Measurements from ENCODE around the gene AKTIP. TPM values are rescaled to one million over a fixed set of nuclear protein-coding genes. Genes with fewer than 3 reads are reported as not detected.

AKTIP gene
- total RNA-seq, 1 experiment from 2014 or later: 26.2 TPM

- no peaks in the 10 kb centered on the region for H3K27me3 ChIP-seq (ENCODE audit: insufficient read depth, low read length)
- peaks cover 10% of the 10 kb centered on the region for H3K9me3 ChIP-seq (ENCODE audit: control insufficient read depth, low read depth, low read length)
- H4K20me1 ChIP-seq (ENCODE audit: control insufficient read depth, insufficient read depth, insufficient read length): no peaks in the 10 kb centered on the region
- H3K56ac ChIP-seq (ENCODE audit: insufficient read length, low read depth, low read length): no peak overlapping the region
- H3K4ac ChIP-seq (ENCODE audit: low read depth, low read length): no peak overlapping the region
- no peak overlapping the region for H2BK20ac ChIP-seq (ENCODE audit: low read depth, low read length, poor library complexity, severe bottlenecking)
- no peak overlapping the region for H2AK5ac ChIP-seq (ENCODE audit: insufficient read length, low read length)
- no peak overlapping the region for H3K4me2 ChIP-seq (ENCODE audit: insufficient read depth, insufficient read length, low read length)
- H3T11ph ChIP-seq (ENCODE audit: low read length): no peak overlapping the region
- H4K91ac ChIP-seq (ENCODE audit: insufficient read length, low read depth, low read length): no peak overlapping the region
- no peaks in the 10 kb centered on the region for H3K79me1 ChIP-seq (ENCODE audit: insufficient read depth, low read depth, low read length, poor library complexity, severe bottlenecking)
- no peak overlapping the region for H2BK120ac ChIP-seq (ENCODE audit: low read depth, low read length, poor library complexity, severe bottlenecking)
- Mint-ChIP-seq H3K4me1 (no peaks in the 10 kb centered on the region), H3K27me3 (ENCODE audit: low read depth) (no peaks in the 10 kb centered on the region; the same call in 1 of the 2 replicates), H3K27ac (no peak overlapping the region), H3K9me3 (peaks cover 16 to 22% of the 10 kb centered on the region in 2 experiments), H3K4me3 (no peak overlapping the region), H3K36me3 (ENCODE audit: insufficient read depth in 1 of 3, low read depth in 3 of 3) (peaks cover 59 to 79% (median 76%) of the 10 kb centered on the region in 3 experiments)
- no peak overlapping the region for H2AFZ ChIP-seq (ENCODE audit: low read length)
- no peak for TF ChIP-seq CTCF (conservative IDR thresholded peaks at IDR 0.05)
- no peak overlapping the region for H4K8ac ChIP-seq (replicated peaks; ENCODE audit: insufficient read length, low read depth, low read length)
- H3K14ac ChIP-seq (ENCODE audit: insufficient read depth, low read length): no peak overlapping the region
- H3K23me2 ChIP-seq (ENCODE audit: insufficient read length, low read depth, low read length, poor library complexity, severe bottlenecking): no peaks in the 10 kb centered on the region
- no peaks in the 10 kb centered on the region for H3K4me1 ChIP-seq (ENCODE audit: insufficient read depth, low read length)
- H2BK12ac ChIP-seq (ENCODE audit: insufficient read length, low read depth, low read length): no peak overlapping the region
- no peak overlapping the region for H3K9ac ChIP-seq (ENCODE audit: extremely low read depth, insufficient read length, low read length)
- H3K18ac ChIP-seq (ENCODE audit: insufficient read length, low read depth, low read length): no peak overlapping the region
- no peak overlapping the region for H2BK15ac ChIP-seq (ENCODE audit: low read depth, low read length)
- H3K23ac ChIP-seq (ENCODE audit: insufficient read length, low read depth, low read length): no peak overlapping the region
- DNase-seq: no peak
- H3K27ac ChIP-seq (ENCODE audit: insufficient read length, low read depth, low read length): no peak overlapping the region
- H4K5ac ChIP-seq (ENCODE audit: insufficient read length, low read depth, low read length): no peak overlapping the region
- H2BK5ac ChIP-seq (ENCODE audit: insufficient read length, low read length): no peak overlapping the region
- no peaks in the 10 kb centered on the region for H3K79me2 ChIP-seq (ENCODE audit: insufficient read depth, low read length)
Observed at GRCh38 chr16:53486230-53486629, 16.8 kb downstream of the AKTIP start.

Data from H9 (cell line).